GM21717 (cell line): ENCODE results near the gene NFIA.

Experiments used
- ATAC-seq: cut with Tn5 transposase; IDR thresholded peaks from one replicate; pipeline ENCODE4 v1.9.1; 2021; ENCODE audit warnings: mild to moderate bottlenecking, moderate library complexity; ENCODE audit not compliant: unreplicated experiment

Gene NFIA

GRCh38 chr1:61083013-61083806 is 849 bp downstream of the NFIA start:
- ATAC-seq: no peak

GRCh38 chr1:61083807-61084440 is 1.6 kb downstream of the NFIA start:
- ATAC-seq: no peak

- ATAC-seq: no peak
These were observed 2.2 kb downstream of the NFIA start for GRCh38 chr1:61084491-61085031.

GRCh38 chr1:61085206-61085982 is 3.0 kb downstream of the NFIA start:
- no peak for ATAC-seq

GRCh38 chr1:61085983-61086644 is 3.8 kb downstream of the NFIA start:
- no peak for ATAC-seq

GRCh38 chr1:61087571-61087970 is 5.2 kb downstream of the NFIA start:
- no peak for ATAC-seq

GRCh38 chr1:61088163-61088974 is 6.0 kb downstream of the NFIA start:
- ATAC-seq: no peak

GRCh38 chr1:61089338-61089737 is 7.0 kb downstream of the NFIA start:
- ATAC-seq: no peak

- ATAC-seq: no peak
These were observed 7.4 kb downstream of the NFIA start for GRCh38 chr1:61089741-61090140.

- no peak for ATAC-seq
These were observed 8.3 kb downstream of the NFIA start for GRCh38 chr1:61090546-61091202.

- ATAC-seq: no peak
These were observed 9.1 kb downstream of the NFIA start for GRCh38 chr1:61091455-61091854.

GRCh38 chr1:61092642-61093041 is 10.3 kb downstream of the NFIA start:
- no peak for ATAC-seq

- no peak for ATAC-seq
These were observed 11.3 kb downstream of the NFIA start for GRCh38 chr1:61093525-61094137.

GRCh38 chr1:61094677-61095469 is 12.5 kb downstream of the NFIA start:
- ATAC-seq: no peak

- ATAC-seq: no peak
These were observed 13.1 kb downstream of the NFIA start for GRCh38 chr1:61095470-61095812.

- no peak for ATAC-seq
These were observed 15.0 kb downstream of the NFIA start for GRCh38 chr1:61097317-61097716.

- ATAC-seq: no peak
These were observed 15.4 kb downstream of the NFIA start for GRCh38 chr1:61097722-61098121.

GRCh38 chr1:61098333-61098732 is 16.0 kb downstream of the NFIA start:
- ATAC-seq: no peak
